Activated CD8-positive, alpha-beta memory T cell treated with anti-CD3 and anti-CD28 coated beads for 1 hour (primary cell): Measurements from ENCODE around the gene DDX28.
"Not testable (repeated sequence)": the region's sequence is repeated elsewhere in the genome, so short reads cannot be mapped to it uniquely, and the experiment has no call there.

Source experiments
- DNase-seq, 2 donors: peaks; one replicate each; pipeline ENCODE4 v3.0.0-alpha.2; 2020; ENCODE audit warnings: low read depth in 1 of 2; ENCODE audit errors: extremely low read depth in 1 of 2

Gene DDX28

DNA sequence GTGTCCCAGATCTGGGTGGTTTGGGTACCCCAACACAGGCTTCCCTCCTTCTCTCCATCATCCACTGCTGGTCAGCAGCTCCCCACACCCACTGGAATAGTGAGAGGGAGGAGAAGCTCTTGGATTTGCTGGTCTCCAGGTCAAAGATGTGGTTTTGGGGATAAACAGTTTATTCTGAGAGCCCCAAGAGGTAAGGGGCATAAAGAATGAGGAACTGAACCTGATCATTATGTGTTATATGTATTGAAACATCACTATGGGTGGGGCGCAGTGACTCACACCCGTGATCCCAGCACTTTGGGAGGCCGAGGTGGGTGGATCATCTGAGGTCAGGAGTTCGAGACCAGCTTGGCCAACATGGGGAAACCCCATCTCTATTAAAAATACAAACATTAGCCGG is 27.6 kb downstream of the DDX28 start:
- no peak for DNase-seq

DNA sequence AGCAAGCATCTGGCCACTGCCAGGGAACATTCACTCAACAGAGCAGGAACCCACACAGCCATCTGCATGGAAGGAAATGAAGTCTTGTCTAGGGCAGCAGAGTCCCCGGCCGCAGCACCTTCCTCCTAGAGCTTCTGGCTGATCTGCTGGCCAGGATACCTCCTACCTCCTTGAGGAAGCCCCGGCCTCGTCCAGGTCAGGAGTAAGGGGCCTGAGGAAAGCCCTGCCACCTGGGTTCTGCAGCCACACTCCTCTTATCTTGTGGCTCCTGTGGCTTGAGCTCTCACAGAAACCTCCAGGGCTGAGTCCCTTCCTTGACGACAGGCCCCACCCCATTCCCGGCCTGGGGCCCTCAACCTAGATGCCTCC is 29.0 kb downstream of the DDX28 start:
- DNase-seq: not testable (repeated sequence)

DNA sequence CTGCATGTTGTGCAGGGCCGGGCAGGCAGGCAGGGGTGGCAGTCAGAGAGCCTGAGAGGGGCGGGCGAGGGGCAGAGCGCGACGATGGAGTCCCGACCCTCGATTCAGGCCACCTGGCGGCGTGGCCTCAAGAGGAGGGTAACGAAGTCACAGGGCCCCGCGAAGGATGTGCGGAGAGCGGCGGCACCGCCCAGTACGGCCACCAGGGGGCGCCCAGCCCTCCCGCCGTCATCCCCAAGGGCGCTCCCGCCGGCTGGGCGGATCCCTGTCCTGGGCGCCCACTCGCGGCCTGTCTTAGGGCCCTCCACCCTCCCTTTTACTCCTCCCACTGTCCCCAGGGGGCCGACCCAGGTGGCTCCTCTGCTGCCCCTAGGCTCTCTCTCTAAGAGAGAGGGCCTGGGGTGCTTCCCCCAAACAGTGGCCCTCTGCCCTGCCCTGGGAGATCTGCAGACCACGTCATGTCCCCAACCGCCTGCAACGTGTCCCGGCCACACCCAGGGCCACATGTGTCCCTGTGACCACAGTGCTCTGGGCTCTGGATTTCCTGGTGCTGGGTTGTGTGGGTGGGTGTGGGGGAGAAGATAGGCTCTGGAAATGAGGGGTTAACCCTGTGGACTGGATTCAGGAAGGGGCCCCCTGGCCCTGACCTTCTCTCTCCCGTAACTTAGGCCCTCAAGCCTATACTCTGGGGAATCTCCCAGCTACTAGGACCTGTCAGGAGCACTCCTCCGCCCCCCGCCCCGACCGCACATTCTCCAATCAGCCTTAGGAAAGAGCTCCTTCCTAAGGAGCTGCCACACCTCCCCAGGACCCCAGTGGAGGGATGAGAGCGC is 29.6 kb downstream of the DDX28 start:
- peak; percentile 52 to 72 for DNase-seq

DNA sequence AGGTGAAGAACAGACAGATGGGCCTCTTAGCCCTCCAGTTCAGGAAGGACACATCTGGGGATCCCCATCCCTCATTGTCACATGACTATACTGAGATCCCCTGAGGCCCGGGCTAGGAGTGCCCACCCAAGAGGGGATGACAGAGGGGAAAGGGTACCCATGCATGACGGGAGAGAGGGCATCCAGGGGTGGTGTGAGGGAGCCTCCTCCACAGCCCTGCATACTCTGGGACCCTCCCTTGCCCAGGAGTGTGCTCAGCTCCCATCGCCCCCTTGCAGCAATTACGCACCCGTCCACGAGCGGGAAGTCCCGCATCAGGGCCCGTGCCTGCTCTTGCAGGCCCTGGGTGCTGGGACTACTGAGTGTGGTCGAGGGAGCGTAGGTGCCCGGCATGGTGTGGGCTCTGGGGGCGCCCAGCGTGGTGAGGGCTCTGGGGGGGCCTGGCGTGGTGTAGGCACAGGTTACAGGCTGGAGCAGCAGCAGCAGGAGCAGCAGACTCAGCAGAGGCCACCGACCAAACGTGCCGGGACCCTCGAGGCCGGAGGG is 30.3 kb downstream of the DDX28 start:
- no peak for DNase-seq

GRCh38 chr16:67990018-67990386 is 33.0 kb downstream of the DDX28 start:
- no peak for DNase-seq

GRCh38 chr16:67989322-67990017 is 33.6 kb downstream of the DDX28 start:
- DNase-seq: no peak

DNA sequence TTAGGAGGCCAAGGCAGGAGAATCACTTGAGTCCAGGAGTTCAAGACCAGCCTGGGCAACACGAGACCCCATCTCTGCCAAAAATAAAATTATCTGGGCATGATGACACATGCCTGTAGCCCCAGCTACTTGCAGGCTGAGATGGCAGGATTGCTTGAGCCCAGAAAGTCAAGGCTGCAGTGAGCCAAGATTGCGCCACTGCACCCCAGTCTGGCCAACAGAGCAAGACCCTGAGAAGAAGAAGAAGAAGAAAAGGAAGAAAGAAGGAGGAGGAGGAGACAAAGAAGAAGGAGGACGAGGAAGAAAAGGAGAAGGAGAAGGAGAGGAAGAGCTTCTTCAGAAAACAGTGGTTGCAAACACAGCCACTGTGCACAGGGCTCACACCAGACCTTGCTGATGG is 34.4 kb downstream of the DDX28 start:
- no peak for DNase-seq

DNA sequence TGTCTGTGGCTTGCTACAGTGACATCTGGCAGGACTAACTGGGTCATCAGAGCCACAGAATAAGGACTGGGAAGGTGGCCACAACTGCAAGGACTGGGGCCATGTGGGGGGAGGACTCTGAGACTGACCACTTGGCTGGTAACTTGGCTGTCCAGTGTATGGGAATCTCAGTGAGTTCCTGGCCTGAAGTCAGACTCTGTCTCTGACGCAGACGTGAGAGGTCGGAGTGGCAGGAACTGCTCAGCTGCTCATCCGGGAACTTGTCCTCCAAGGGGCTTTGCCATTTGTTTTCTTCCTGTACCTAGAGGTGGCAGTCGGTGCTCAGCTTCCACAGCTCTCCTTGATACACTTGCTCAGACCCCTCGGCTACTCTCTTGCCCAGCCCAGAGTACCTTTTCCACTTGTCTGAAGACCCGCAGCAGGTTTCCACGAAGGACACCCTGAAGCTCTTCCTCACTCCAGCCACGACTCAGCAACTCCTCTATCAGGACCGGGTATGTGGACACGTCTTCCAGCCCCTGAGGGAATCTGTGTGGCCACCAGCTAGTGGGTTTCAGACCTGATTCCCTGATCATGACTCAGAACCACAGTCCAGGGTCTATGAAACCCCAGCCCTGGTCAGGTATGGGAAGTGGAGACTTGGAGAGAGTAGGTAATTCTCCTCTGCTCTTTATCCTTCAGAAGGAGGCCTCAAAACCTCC is 35.4 kb downstream of the DDX28 start:
- no peak for DNase-seq

GRCh38 chr16:67986949-67987348 is 36.1 kb downstream of the DDX28 start:
- DNase-seq: no peak

DNA sequence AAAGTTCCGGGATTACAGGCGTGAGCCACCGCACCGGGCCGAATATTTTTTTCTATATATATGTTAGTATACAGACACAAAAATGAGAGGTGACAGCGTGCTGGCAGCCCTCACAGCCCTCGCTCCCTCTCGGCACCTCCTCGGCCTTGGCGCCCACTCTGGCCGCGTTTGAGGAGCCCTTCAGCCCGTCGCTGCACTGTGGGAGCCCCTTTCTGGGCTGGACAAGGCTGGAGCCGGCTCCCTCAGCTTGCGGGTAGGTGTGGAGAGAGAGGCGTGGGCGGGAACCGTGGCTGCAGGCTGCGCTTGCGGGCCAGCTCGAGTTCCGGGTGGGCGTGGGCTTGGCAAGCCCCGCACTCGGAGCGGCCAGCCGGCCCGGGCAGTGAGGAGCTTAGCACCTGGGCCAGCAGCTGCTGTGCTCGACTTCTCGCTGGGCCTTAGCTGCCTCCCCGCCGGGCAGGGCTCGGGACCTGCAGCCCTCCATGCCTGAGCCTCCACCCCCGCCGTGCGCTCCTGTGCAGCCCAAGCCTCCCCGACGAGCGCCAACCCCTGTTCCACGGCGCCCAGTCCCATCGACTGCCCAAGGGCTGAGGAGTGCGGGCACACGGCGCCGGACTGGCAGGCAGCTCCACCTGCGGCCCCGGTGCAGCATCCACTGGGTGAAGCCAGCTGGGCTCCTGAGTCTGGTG is 40.9 kb downstream of the DDX28 start:
- DNase-seq: no peak

DNA sequence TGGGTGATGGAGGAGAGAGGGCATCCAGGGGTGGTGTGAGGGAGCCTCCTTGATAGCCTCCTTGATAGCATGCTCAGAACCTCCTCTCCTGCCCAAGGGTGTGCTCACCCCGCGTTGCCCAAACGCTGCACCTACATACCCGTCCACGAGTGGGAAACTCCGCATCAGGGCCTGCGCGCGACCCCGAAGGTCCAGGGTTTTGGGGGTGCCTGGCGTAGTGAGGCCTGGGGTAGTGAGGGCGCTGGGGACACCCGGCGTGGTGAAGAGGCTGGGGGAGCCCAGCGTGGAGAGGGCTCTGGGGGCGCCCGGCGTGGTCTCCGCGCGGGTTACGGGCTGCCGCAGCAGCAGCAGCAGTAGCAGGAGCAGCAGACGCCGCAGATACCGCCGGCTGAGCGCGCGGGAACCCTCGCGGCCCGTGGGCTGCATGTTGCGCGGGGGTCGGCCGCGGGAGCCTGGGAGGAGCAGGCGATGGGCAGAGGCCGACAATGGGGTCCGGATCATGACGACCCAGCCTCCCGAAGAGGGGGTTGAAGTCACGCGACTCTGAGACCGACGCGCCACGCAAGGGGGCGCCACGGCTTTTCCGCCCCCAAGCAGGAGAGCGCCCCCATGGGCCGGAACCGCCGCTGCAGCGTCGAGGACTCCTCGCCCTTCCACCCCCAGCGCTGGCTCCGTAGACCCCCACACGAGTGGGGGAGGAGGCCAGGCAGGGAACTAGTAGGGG is 42.9 kb downstream of the DDX28 start, which contains the start of gene DPEP3:
Gene DPEP3, minus strand, starts transcription at position 545 of the 724 bp plus-strand sequence. Its CDS starts 119 bp downstream, at position 426.
- no peak for DNase-seq

DNA sequence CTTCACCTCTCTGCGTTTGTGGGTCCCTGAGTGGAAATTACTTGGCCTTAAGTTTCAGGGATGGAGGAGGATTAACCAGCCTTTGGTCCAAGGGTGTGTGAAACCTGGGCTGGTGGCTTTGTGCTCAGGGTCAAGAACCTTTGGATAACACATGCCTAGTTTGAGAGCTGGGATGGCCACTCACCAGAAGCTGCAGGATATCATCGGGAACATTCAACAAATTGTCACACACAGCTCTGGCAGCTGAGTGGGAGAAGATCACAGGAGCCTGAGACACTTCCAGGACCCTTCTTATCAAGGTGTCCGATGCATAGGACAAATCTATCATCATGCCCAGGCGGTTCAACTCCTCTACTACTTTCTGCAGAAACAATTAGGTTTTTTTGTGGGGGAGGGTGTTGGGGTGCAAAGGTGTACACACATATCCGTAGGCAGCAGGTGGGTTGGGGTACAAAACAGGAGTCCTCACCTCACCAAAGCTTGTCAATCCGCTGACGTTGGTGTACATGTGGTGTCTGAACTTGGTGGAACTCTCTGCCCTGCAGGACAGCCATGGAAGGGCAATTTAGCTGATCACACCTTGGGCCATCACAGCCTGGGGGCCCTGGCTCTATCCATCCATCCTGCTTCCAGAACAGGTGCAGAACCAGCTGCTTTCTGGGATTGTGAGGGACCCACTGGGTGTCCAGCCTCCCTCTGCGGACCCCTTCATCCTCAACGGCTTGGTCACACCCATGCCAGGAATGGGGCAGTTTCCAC is 45.4 kb downstream of the DDX28 start:
- no peak for DNase-seq

- no peak for DNase-seq
These were observed 46.0 kb downstream of the DDX28 start for GRCh38 chr16:67977005-67977404.

GRCh38 chr16:67976205-67976604 is 46.8 kb downstream of the DDX28 start:
- no peak for DNase-seq

- DNase-seq: no peak
These were observed 47.5 kb downstream of the DDX28 start for GRCh38 chr16:67975321-67976105.

- not testable (repeated sequence) for DNase-seq
These were observed 50.7 kb downstream of the DDX28 start for GRCh38 chr16:67972285-67972684.

- no peak for DNase-seq
These were observed 51.9 kb downstream of the DDX28 start for GRCh38 chr16:67971111-67971510.
